GF-D8 (cell line): ENCODE data around the gene PCDH17.

Source experiments
- DNase-seq: peaks from one replicate; lab custom pipeline; 2025; lab: John Stamatoyannopoulos, UW

PCDH17 gene, protein sequence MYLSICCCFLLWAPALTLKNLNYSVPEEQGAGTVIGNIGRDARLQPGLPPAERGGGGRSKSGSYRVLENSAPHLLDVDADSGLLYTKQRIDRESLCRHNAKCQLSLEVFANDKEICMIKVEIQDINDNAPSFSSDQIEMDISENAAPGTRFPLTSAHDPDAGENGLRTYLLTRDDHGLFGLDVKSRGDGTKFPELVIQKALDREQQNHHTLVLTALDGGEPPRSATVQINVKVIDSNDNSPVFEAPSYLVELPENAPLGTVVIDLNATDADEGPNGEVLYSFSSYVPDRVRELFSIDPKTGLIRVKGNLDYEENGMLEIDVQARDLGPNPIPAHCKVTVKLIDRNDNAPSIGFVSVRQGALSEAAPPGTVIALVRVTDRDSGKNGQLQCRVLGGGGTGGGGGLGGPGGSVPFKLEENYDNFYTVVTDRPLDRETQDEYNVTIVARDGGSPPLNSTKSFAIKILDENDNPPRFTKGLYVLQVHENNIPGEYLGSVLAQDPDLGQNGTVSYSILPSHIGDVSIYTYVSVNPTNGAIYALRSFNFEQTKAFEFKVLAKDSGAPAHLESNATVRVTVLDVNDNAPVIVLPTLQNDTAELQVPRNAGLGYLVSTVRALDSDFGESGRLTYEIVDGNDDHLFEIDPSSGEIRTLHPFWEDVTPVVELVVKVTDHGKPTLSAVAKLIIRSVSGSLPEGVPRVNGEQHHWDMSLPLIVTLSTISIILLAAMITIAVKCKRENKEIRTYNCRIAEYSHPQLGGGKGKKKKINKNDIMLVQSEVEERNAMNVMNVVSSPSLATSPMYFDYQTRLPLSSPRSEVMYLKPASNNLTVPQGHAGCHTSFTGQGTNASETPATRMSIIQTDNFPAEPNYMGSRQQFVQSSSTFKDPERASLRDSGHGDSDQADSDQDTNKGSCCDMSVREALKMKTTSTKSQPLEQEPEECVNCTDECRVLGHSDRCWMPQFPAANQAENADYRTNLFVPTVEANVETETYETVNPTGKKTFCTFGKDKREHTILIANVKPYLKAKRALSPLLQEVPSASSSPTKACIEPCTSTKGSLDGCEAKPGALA (N-terminal part only)

GRCh38 chr13:57631596-57632275 is at the start of gene PCDH17:
TSS of gene PCDH17 (plus strand) at chr13:57631744. CDS start at chr13:57632547, 803 bp downstream.
- DNase-seq = no peak

GRCh38 chr13:57582032-57582431 is 49.5 kb upstream of the PCDH17 start:
- DNase-seq = no peak

GRCh38 chr13:57583529-57583928 is 48.0 kb upstream of the PCDH17 start:
- DNase-seq = no peak

DNA sequence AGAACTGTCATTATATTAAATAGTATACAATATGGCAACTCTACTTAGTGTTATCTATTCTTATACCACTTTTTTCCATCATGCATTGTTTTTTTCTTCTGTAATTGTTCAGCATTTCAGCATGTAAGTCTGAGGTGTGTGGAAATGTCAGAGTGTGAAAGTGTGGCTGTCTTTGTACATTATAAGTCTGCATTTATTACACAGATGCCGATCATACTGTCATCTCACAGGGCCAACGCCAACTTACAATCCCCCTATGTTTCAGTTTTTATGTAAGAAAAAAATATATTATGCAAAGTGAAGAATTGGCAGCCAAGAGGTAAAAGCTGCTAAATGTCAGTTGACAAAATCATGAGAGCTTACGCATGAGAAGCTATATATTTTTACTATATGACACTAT is 42.9 kb upstream of the PCDH17 start:
- no peak for DNase-seq

- DNase-seq = no peak
Measured at GRCh38 chr13:57595775-57596174, 35.8 kb upstream of the PCDH17 start.

DNA sequence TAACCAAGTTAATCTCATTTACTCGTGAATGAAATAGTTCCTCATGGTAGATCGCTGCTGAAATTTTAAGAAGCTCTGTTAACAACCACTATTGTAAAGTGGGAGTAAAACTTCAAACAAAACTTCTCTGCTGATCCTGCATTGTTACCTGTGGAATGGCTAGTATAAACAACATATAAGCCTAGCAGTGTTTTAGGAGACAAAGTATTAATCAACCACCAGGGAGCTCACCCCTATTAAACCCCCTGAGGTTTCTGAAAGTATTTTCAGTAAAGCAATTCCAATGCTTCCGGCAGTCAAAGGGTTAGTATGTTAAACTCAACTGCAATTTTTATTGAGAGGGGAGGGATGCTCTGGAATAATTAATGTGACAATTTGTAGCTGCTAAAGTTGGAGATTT is 30.0 kb upstream of the PCDH17 start:
- DNase-seq = no peak

DNA sequence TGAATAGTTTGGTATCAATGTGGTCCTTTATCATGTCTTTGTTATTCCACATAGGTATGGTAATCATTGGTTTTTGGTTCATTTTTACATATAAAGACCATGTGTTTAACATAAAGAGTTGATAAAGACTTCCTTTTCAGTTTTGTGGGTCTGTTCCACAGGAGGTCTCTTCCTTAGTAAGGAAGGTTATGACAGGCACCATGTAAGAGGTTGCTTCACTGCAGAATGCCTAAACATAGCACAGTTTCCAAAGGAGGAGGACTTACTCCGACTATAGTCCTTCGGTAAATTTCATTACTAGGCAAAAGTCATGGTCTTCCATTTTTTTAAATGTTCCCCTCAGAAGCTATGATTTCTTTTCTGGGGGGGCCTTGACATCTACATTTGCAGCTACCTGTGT is 27.1 kb upstream of the PCDH17 start:
- no peak for DNase-seq

DNA sequence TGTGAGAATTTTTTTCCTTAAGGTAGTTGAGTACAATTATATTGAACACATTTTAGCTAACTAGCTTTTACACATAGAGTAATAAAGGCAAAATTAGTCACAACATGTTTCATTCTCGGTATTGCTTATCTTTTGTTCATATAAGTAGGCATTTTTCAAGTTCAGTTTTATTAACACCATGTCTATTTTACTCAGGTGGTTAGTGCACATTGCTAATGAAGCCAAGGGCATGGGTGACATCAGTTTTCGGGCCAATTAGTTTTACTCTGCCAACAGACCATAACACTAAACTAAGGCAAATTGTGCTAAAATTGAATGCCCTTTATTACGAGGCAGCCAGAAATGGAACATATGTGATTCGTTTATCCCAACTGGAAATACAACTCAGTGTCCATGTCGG is 19.6 kb upstream of the PCDH17 start:
- DNase-seq = no peak

GRCh38 chr13:57612568-57612967 is 19.0 kb upstream of the PCDH17 start:
- DNase-seq = no peak

GRCh38 chr13:57624565-57625435 is 6.7 kb upstream of the PCDH17 start:
- no peak for DNase-seq

- no peak for DNase-seq
Measured at GRCh38 chr13:57627663-57628062, 3.9 kb upstream of the PCDH17 start.

- no peak for DNase-seq
Measured at GRCh38 chr13:57629391-57629804, 2.1 kb upstream of the PCDH17 start.

DNA sequence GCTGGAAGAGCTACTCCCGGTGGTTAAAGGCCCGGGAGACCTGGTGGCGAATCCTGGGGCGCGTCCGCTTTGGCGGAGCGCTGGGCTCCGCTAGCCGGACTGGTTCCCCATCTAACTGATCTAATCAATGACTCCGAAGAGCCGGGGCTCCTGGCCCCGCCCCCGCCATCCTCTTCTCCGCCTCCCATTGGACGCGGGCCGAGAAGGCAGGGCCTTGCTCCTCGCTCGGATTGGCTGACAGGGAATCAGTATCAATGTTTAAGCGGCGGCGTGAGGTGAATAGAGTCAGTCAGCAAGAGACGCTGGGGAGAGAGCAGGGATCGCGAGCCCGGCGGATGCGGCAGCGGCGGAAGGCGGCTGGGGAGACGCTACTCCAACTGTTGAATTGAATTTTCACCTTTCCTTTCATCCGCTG is 1.7 kb upstream of the PCDH17 start:
- no peak for DNase-seq

GRCh38 chr13:57630661-57631595 is 616 bp upstream of the PCDH17 start:
- no peak for DNase-seq

DNA sequence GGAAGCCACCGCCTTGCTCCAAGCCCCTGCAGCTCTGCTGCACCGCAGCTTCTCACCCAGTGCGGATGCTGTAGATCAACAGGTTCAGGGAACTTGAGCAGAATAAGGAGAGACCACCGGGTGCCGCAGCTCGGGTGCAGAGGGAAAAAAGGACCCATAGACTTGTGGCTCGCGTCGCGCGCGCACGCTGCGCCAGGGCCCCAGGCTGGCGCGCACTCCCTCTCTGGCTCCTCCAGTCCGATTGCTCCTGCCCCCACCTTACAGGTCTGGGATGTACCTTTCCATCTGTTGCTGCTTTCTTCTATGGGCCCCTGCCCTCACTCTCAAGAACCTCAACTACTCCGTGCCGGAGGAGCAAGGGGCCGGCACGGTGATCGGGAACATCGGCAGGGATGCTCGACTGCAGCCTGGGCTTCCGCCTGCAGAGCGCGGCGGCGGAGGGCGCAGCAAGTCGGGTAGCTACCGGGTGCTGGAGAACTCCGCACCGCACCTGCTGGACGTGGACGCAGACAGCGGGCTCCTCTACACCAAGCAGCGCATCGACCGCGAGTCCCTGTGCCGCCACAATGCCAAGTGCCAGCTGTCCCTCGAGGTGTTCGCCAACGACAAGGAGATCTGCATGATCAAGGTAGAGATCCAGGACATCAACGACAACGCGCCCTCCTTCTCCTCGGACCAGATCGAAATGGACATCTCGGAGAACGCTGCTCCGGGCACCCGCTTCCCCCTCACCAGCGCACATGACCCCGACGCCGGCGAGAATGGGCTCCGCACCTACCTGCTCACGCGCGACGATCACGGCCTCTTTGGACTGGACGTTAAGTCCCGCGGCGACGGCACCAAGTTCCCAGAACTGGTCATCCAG is 964 bp downstream of the PCDH17 start:
- no peak for DNase-seq

- no peak for DNase-seq
Measured at GRCh38 chr13:57633141-57633949, 1.8 kb downstream of the PCDH17 start.

GRCh38 chr13:57633950-57634838 is 2.6 kb downstream of the PCDH17 start:
- no peak for DNase-seq
